Measurements from ENCODE around the gene TPST2.

The TPST2 gene

DNA sequence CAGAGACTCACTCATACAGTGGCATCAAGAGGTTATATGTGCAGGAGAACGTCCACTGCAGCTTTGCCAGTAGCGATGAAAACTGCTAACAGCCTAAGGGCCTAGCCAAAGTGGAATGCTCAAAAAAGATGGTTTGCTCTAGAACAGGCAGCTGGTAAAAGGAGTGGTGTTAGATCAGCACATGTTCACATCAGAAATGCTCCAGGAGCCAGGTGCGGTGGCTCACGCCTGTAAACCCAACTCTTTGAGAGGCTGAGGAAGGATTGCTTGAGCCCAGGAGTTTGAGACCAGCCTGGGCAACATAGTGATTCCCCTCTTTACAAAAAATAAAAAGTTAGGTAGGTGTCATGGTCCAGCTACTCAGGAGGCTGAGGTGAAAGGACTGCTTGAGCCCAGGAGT, 67.3 kb downstream of the TPST2 start:
- ATAC-seq (ENCODE audit: insufficient read depth, low read depth): no peak
- H4K20me1 ChIP-seq (ENCODE audit: insufficient read depth, low read length): no peaks in the 10 kb centered on the region

DNA sequence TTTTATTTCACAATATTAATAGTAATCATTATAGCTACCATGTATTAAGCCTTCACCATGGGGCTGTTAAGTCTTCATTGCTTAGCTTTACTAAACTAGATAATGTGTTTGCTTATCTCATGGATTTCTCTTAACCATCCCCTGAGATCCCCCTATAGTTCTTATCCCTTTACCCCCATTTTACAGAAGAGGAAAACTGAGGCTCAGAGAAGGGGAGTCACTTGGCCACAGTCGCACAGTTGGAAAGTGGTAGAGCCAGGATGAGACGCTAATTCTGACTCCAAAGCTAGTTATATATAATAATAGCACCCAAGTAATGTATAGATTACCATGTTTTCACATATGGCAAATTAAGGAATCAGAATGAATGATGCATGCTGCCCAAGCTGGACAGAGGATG, 67.9 kb downstream of the TPST2 start:
- no peaks in the 10 kb centered on the region for H3K79me2 ChIP-seq (ENCODE audit: insufficient read depth, low read length)
- no peak overlapping the region for H3K4me2 ChIP-seq (ENCODE audit: insufficient read depth, low read length)
- no peak overlapping the region for H2AFZ ChIP-seq (ENCODE audit: low read depth, low read length)
- no peak overlapping the region for H3K4me3 ChIP-seq (ENCODE audit: low read depth in 1 of 2, low read length in 2 of 2)
- no peak overlapping the region for H3K9ac ChIP-seq (ENCODE audit: low read depth, low read length)
- no peak for DNase-seq
- no peak for ATAC-seq (ENCODE audit: insufficient read depth, low read depth)
- TF ChIP-seq, protein P1, sequence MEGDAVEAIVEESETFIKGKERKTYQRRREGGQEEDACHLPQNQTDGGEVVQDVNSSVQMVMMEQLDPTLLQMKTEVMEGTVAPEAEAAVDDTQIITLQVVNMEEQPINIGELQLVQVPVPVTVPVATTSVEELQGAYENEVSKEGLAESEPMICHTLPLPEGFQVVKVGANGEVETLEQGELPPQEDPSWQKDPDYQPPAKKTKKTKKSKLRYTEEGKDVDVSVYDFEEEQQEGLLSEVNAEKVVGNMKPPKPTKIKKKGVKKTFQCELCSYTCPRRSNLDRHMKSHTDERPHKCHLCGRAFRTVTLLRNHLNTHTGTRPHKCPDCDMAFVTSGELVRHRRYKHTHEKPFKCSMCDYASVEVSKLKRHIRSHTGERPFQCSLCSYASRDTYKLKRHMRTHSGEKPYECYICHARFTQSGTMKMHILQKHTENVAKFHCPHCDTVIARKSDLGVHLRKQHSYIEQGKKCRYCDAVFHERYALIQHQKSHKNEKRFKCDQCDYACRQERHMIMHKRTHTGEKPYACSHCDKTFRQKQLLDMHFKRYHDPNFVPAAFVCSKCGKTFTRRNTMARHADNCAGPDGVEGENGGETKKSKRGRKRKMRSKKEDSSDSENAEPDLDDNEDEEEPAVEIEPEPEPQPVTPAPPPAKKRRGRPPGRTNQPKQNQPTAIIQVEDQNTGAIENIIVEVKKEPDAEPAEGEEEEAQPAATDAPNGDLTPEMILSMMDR (IDR thresholded peaks at IDR 0.05; ENCODE audit: borderline replicate concordance, extremely low read depth, low read length, poor library complexity, severe bottlenecking): no peak
- H3K9me3 ChIP-seq (ENCODE audit: insufficient read depth, low read length, severe bottlenecking): no peaks in the 10 kb centered on the region
- H3K4me1 ChIP-seq (ENCODE audit: insufficient read depth, low read length): peaks cover 6% of the 10 kb centered on the region; the same call in 1 of the 2 replicates
- no peak overlapping the region for H3K27ac ChIP-seq (ENCODE audit: low read length)
- H3K36me3 ChIP-seq (ENCODE audit: insufficient read depth, low read length): no peaks in the 10 kb centered on the region; the same call in 1 of the 2 replicates
- no peaks in the 10 kb centered on the region for H4K20me1 ChIP-seq (ENCODE audit: insufficient read depth, low read length)
- H3K27me3 ChIP-seq (ENCODE audit: insufficient read depth, low read length, poor library complexity): no peaks in the 10 kb centered on the region

More for the DNA sequence above, 67.3 kb downstream of the TPST2 start:
- Histone ChIP-seq H3K79me2 (ENCODE audit: insufficient read depth, low read length) (no peaks in the 10 kb centered on the region), H3K9ac (ENCODE audit: low read depth, low read length) (no peak overlapping the region), H3K36me3 (ENCODE audit: insufficient read depth, low read length) (peaks cover 2% of the 10 kb centered on the region; the same call in 1 of the 2 replicates), H3K27ac (ENCODE audit: low read length) (no peak overlapping the region), H3K4me3 (ENCODE audit: low read depth in 1 of 2, low read length in 2 of 2) (no peak overlapping the region), H3K4me2 (ENCODE audit: insufficient read depth, low read length) (no peak overlapping the region), H3K4me1 (ENCODE audit: insufficient read depth, low read length) (peaks cover 6% of the 10 kb centered on the region; the same call in 1 of the 2 replicates), H3K9me3 (ENCODE audit: insufficient read depth, low read length, severe bottlenecking) (no peaks in the 10 kb centered on the region), H3K27me3 (ENCODE audit: insufficient read depth, low read length, poor library complexity) (no peaks in the 10 kb centered on the region), H2AFZ (ENCODE audit: low read depth, low read length) (no peak overlapping the region)
- no peak for DNase-seq
- no peak for TF ChIP-seq EZH2 (IDR thresholded peaks at IDR 0.05; ENCODE audit: borderline replicate concordance, low read depth, low read length, severe bottlenecking)
- TF ChIP-seq, protein P1 (IDR thresholded peaks at IDR 0.05; ENCODE audit: borderline replicate concordance, extremely low read depth, low read length, poor library complexity, severe bottlenecking): no peak

DNA sequence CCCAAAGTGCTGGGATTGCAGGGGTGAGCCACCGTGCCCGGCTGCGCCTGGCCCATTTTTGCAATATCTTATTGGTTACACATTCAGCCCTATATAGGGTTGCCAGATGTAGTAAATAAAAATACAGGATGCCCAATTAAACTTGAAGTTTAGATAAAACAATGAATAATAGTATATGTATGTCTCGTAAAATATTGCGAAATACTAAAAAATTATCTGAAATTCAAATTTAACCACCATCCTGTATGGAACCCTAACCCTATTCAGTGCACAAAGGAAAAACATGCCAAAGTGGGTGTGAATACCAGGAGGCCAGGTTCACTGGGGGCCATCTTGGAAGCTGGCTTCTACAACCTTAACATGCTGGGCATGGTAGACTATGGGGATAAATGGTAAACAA, 72.5 kb downstream of the TPST2 start:
- H3K4me2 ChIP-seq (ENCODE audit: insufficient read depth, low read length): no peak overlapping the region
- no peak overlapping the region for H2AFZ ChIP-seq (ENCODE audit: low read depth, low read length)
- no peak overlapping the region for H3K9ac ChIP-seq (ENCODE audit: low read depth, low read length)
- H3K9me3 ChIP-seq (ENCODE audit: insufficient read depth, low read length, severe bottlenecking): no peaks in the 10 kb centered on the region
- peaks cover 12% of the 10 kb centered on the region for H3K79me2 ChIP-seq (ENCODE audit: insufficient read depth, low read length)
- H3K4me1 ChIP-seq (ENCODE audit: insufficient read depth, low read length): peaks cover 23% of the 10 kb centered on the region
- no peak for ATAC-seq (ENCODE audit: insufficient read depth, low read depth)
- H3K27me3 ChIP-seq (ENCODE audit: insufficient read depth, low read length, poor library complexity): no peaks in the 10 kb centered on the region
- no peak for DNase-seq
- no peak overlapping the region for H3K27ac ChIP-seq (ENCODE audit: low read length)
- no peak overlapping the region for H3K4me3 ChIP-seq (ENCODE audit: low read depth in 1 of 2, low read length in 2 of 2)
- H3K36me3 ChIP-seq (ENCODE audit: insufficient read depth, low read length): no peaks in the 10 kb centered on the region
- no peak for TF ChIP-seq EZH2 (IDR thresholded peaks at IDR 0.05; ENCODE audit: borderline replicate concordance, low read depth, low read length, severe bottlenecking)
- TF ChIP-seq, protein P1 (IDR thresholded peaks at IDR 0.05; ENCODE audit: borderline replicate concordance, extremely low read depth, low read length, poor library complexity, severe bottlenecking): no peak
- H4K20me1 ChIP-seq (ENCODE audit: insufficient read depth, low read length): no peaks in the 10 kb centered on the region

DNA sequence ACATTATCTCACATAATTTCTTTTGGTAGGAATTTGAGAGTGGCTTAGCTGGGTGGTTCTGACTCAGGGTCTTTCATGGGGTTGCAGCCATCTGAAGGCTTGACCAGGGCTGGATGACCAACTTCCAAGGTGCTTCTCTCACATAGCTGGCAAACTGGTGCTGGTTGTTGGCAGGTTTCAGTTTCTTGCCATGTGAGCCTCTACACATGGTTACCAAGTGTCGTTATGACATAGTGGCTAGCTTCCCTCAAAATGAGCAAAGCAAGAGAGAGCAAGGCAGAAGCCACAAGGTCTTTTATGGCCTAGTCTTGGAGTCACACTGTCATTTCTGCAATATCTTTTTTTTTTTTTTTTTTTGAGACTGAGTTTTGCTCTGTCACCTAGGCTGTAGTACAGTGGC, 73.4 kb downstream of the TPST2 start:
- H2AFZ ChIP-seq (ENCODE audit: low read depth, low read length): no peak overlapping the region
- no peak for ATAC-seq (ENCODE audit: insufficient read depth, low read depth)
- H3K27ac ChIP-seq (ENCODE audit: low read length): no peak overlapping the region
- no peak overlapping the region for H3K4me2 ChIP-seq (ENCODE audit: insufficient read depth, low read length)
- H3K27me3 ChIP-seq (ENCODE audit: insufficient read depth, low read length, poor library complexity): no peaks in the 10 kb centered on the region
- TF ChIP-seq, protein P1 (IDR thresholded peaks at IDR 0.05; ENCODE audit: borderline replicate concordance, extremely low read depth, low read length, poor library complexity, severe bottlenecking): no peak
- no peak for TF ChIP-seq EZH2 (IDR thresholded peaks at IDR 0.05; ENCODE audit: borderline replicate concordance, low read depth, low read length, severe bottlenecking)
- H3K36me3 ChIP-seq (ENCODE audit: insufficient read depth, low read length): no peaks in the 10 kb centered on the region; the same call in 1 of the 2 replicates
- peaks cover 25% of the 10 kb centered on the region for H3K4me1 ChIP-seq (ENCODE audit: insufficient read depth, low read length)
- H3K9me3 ChIP-seq (ENCODE audit: insufficient read depth, low read length, severe bottlenecking): no peaks in the 10 kb centered on the region
- peaks cover 21% of the 10 kb centered on the region for H3K79me2 ChIP-seq (ENCODE audit: insufficient read depth, low read length)
- no peak for DNase-seq
- H4K20me1 ChIP-seq (ENCODE audit: insufficient read depth, low read length): peaks cover 6% of the 10 kb centered on the region; the same call in 1 of the 2 replicates
- H3K4me3 ChIP-seq (ENCODE audit: low read depth in 1 of 2, low read length in 2 of 2): no peak overlapping the region
- no peak overlapping the region for H3K9ac ChIP-seq (ENCODE audit: low read depth, low read length)
